Activated T-helper 2 cell treated with anti-CD3 and anti-CD28 coated beads, Interferon-gamma antibody, Interleukin-2, Interleukin-4, amounts not matched to agents 10 μg/mL and 5 μg/mL and 100 μg/mL, durations not matched to agents 14 hours and 24 hours and 36 hours (primary cell): ENCODE data around the gene IFNLR1. TPM values are rescaled to one million over a fixed set of nuclear protein-coding genes. Genes with fewer than 3 reads are reported as not detected.

Experiments
- DNase-seq: peaks from one replicate; pipeline ENCODE4 v3.0.0; 2021; ENCODE audit warnings: low spot score
- H3K27ac Mint-ChIP-seq: one replicate; pipeline ENCODE4 v1.8.0; 2021; ENCODE audit warnings: mixed read lengths
- H3K27me3 Mint-ChIP-seq: one replicate; pipeline ENCODE4 v1.8.0; 2021; ENCODE audit warnings: low read depth, mixed read lengths
- H3K36me3 Mint-ChIP-seq: one replicate; pipeline ENCODE4 v1.8.0; 2021; ENCODE audit warnings: low read depth, mixed read lengths
- H3K4me1 Mint-ChIP-seq: one replicate; pipeline ENCODE4 v1.8.0; 2021; ENCODE audit warnings: low read depth, mixed read lengths
- H3K4me3 Mint-ChIP-seq: one replicate; pipeline ENCODE4 v1.8.0; 2021; ENCODE audit warnings: low read depth, mild to moderate bottlenecking, moderate library complexity, mixed read lengths
- H3K9me3 Mint-ChIP-seq: one replicate; pipeline ENCODE4 v1.8.0; 2021; ENCODE audit warnings: mixed read lengths
- intact Hi-C: fragments of 100-400 bp; cut with micrococcal nuclease; formaldehyde crosslinking; loops from one replicate; pipeline ENCODE4 v1.15.1; 2023
- total RNA-seq: library from RNA; stranded (reverse); gene quantifications from 2 replicates; pipeline ENCODE4 v1.2.3, GENCODE V29; 2022

Gene IFNLR1
- total RNA-seq, 1 donor from 2014 or later, result 6.5 TPM

DNA sequence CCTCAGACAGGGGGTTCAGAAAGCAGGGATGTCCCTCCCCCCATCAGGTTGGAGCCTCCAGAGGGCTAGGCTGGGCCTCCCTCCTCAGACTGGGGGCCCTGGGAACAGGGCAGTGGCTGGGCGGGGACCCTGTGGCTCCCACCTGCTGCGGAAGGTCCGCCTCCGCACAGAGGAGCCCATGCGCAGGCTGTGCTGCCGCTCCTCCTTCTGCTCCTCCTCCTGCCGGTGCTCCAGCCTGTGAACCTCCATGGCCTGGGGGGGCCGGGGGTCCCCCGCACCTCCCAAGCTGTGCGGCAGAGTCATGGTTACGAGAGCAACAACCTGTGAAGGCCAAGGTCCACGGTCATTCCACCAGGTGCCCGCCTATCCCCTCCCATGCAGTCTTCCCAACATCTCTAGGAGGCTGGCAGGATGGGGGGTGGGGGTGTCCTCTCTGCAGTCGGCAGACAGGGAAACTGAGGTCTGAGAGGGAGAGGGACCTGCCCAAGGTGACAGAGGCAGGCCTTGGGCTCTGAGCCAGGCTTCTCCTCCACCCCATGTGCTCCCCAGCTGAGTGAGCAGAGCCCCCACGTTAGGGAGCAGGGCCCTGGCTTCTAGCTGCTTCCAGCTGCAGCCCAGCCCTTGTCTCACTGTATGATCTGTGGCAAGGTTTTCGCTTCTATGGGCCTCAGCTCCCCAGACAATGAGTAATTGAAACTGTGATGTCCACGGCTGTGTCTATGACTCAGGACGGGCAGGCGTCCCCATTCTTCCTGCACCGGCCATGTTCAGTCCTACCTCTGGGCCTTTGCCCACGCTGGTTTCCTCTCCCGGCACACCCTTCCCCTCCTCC lies 78.5 kb downstream of the IFNLR1 start:
- Mint-ChIP-seq H3K27me3 (peaks cover 11% of the 10 kb centered on the region), H3K27ac (no peak overlapping the region), H3K4me3 (no peak overlapping the region), H3K4me1 (peaks cover 3% of the 10 kb centered on the region), H3K36me3 (no peaks in the 10 kb centered on the region), H3K9me3 (no peaks in the 10 kb centered on the region)
- intact Hi-C loops, result no loop called here
- DNase-seq, result no peak

DNA sequence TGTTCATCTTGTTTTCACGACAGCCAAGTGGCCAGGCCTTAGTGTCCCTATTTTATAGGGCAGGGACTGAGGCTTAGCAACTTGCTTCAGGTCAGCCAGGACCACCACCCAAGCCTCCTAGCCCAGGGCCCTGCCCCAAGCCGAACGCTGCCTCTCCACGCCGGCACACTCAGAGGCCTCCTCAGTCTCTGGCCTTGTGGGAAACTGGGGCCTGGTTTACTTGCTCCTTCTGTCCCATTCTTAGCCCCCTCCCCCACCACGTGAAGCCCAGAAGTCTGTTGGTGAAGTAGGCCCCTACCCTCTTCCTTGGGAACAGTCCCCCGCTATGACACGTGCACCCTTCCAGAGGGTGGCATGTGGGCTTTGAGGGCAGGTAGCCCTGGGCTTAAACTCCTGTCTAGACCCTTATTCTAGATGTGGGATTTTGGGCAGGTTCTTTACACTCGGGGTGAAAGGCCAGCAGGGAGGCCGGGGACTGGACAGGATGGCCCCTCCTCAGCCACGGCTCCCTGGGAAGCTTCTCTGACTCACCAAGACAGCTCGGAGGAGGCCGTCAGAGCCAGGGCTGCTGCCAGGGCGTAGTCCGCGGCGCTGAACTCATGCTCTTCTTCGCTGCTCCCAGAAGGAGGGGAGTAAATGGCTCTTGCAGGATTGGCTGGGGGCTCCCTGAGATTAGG lies 79.5 kb downstream of the IFNLR1 start:
- H3K36me3 Mint-ChIP-seq, result no peaks in the 10 kb centered on the region
- H3K9me3 Mint-ChIP-seq, result no peaks in the 10 kb centered on the region
- intact Hi-C loops, result no loop called here
- no peak for DNase-seq
- no peak overlapping the region for H3K4me3 Mint-ChIP-seq
- peaks cover 7% of the 10 kb centered on the region for H3K27me3 Mint-ChIP-seq
- no peak overlapping the region for H3K27ac Mint-ChIP-seq
- peaks cover 3% of the 10 kb centered on the region for H3K4me1 Mint-ChIP-seq

DNA sequence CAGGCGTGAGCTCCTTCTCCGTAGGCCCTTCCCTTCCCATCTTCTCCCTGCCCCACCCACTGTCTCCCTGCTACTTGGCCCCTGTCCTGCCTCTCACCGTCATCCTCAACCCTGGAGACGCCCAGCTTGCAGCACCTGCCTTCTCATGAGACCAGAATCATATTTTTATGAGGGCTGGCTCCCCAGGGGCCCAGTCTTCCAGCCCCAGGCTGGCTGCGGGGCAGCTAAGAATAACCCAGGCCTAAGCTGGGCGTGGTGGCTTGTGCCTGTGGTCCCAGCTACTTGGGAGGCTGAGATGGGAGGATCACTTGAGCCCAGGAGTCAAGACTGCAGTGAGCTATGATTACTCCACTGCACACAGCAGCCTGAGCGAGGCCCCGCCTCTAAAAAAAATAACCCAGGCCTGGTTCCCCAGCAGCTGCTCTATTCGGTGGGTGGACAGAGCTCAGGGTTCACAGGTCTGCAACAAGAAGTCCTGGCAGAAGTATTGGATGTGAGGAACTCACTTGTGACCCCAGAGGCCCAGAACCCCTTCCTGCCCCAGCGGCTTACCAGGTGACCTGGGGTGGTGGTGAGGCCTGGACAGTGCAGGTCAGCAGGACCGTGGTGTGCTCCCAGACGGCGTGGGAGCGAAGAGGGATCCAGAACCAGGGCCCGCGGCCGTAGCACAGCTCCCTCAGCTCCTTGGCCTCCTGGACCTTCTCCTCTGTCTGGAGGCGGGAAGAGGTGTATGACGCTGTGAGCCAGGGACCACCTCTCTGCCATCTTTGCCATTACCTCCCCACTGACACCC lies 81.5 kb downstream of the IFNLR1 start:
- Mint-ChIP-seq H3K9me3 (no peaks in the 10 kb centered on the region), H3K4me1 (no peaks in the 10 kb centered on the region), H3K36me3 (no peaks in the 10 kb centered on the region), H3K27me3 (no peaks in the 10 kb centered on the region), H3K27ac (no peak overlapping the region), H3K4me3 (no peak overlapping the region)
- no peak for DNase-seq
- intact Hi-C loops, result no loop called here

DNA sequence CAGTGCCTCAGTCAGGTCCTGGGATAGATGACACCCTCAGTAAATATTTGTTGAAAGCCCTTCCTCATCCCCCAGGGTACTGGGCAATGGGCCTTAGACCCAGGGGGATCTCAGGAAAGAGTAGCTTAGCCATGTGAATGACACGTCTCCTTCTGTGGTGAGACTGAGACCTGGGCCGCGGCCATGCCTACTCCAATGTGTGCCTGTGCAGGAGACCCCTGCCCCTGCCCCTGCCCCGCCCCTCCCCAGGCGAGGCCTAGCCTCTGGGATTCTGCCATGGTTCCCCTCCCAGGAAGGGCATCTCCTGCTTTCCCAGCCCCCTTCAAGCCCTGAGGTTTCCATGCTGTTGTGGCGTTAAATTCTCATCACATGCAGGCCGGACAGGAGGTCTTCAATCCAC lies 82.2 kb downstream of the IFNLR1 start:
- H3K4me1 Mint-ChIP-seq, result no peaks in the 10 kb centered on the region
- no peak overlapping the region for H3K27ac Mint-ChIP-seq
- DNase-seq, result no peak
- no peaks in the 10 kb centered on the region for H3K9me3 Mint-ChIP-seq
- H3K4me3 Mint-ChIP-seq, result no peak overlapping the region
- intact Hi-C loops, result no loop called here
- no peaks in the 10 kb centered on the region for H3K27me3 Mint-ChIP-seq
- no peaks in the 10 kb centered on the region for H3K36me3 Mint-ChIP-seq

Other genes with a start within 250 kb of the IFNLR1 start
- gene PNRC2, start 227.5 kb downstream of the IFNLR1 start, total RNA-seq, result 111 and 137 TPM in 2 replicates
- 213 and 217 TPM in 2 replicates for gene SRSF10, start 207.0 kb downstream of the IFNLR1 start, total RNA-seq
- not detected in 2 replicates for gene MYOM3, start 75.2 kb downstream of the IFNLR1 start, total RNA-seq
- not detected in 2 replicates for gene IL22RA1, start 44.1 kb downstream of the IFNLR1 start, total RNA-seq
- not detected in 2 replicates for gene GRHL3, start 132.1 kb upstream of the IFNLR1 start, total RNA-seq
- 4.9 and 6.0 TPM in 2 replicates for gene STPG1, start 226.5 kb upstream of the IFNLR1 start, total RNA-seq
- gene NIPAL3, start 228.5 kb upstream of the IFNLR1 start, total RNA-seq, result 24.6 and 28.6 TPM in 2 replicates